HG03064 (cell line): ENCODE data around the gene ETNPPL.

Experiments used
- ATAC-seq: cut with Tn5 transposase; IDR thresholded peaks from one replicate; pipeline ENCODE4 v1.9.1; 2021; ENCODE audit warnings: low read depth; ENCODE audit not compliant: unreplicated experiment

ETNPPL gene

DNA sequence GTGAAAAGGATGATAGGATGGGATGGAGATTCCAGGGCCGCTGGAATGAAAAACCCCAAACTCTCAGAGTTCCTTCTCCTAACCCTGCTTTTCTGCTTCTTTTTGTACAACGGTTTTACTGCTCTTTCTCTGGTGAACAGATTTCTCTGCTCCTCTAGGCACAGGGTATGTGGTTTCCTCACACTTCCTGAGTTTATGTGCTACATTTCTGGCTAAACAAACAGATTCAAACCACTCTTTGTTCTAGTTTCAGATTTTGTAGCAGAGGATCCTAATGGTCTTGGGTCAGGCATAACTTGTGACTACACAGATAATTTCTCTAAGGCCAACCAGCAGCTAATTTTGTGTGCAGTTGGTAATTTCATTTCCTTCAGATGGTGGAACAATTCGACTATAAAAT lies 59.9 kb downstream of the ETNPPL start:
- ATAC-seq, result no peak

DNA sequence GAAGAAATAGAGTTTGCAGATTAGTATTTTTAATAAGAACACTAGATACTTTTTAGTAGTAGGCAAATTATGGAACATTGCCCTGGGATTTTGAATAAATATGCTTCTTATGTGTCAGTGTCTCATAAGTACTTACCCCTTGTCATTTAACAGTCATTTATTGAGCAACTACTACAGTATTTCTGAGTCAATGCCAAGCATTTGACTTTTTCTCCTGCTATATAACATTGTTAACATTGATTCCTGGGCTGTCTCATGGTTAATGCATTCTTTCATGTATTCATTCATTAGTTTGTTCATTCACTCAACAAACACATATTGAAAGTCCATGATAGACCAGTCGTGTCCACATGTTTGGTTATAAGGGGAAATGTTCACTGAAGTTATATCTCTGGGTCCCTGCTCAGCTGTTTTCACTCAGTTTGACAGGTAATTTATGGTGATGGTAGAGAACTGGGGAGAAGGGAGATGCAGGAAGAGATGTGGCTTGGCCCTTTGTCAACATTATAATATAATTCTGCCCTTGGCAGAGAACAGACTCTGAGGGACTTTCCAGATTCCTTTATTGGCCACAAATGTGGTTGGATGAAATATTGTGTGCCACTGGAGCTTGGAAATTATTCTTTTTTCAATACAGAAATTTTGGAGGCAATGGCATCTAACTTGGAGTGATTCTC lies 62.6 kb downstream of the ETNPPL start:
- no peak for ATAC-seq

DNA sequence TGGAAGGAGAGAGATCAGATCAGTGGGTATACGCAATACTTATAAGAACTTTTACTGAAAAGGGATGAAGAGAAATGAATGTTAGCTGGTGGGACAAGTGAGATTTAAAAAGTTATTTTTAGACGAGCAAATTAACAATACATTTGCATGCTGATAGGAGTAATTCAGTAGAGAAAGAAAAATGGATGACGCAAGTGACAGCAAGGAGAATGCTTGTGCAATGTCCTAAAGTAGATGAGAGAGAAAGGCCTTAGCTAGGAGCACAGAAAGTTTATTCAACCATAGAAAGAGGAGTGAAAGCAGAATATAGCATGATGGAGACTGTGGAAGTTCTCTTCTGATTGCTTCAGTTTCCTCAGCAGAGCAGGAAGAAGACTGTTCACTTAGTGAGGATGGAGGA lies 66.7 kb downstream of the ETNPPL start:
- no peak for ATAC-seq

DNA sequence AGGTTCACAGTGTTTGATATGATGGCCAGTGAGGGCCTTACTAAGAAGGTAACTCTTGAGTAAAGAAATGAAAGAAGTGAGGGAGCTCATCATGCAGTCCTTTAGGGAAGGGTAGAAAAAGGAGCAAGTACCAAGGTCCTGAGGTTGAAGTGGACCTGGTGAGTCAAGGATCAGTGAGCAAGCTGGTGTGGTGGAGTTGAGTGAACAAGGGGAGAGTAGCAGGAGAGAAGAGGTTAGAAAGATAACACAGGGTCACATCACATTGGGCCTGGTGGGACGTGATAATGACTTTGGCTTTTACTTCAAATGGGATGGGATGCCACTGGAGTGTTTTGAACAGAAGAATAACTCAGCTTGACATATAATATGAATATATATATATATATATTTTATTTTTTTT lies 67.8 kb downstream of the ETNPPL start:
- no peak for ATAC-seq

GRCh38 chr4:108694423-108694822 lies 68.4 kb downstream of the ETNPPL start:
- no peak for ATAC-seq

GRCh38 chr4:108693819-108694218 lies 69.0 kb downstream of the ETNPPL start:
- ATAC-seq, result no peak

DNA sequence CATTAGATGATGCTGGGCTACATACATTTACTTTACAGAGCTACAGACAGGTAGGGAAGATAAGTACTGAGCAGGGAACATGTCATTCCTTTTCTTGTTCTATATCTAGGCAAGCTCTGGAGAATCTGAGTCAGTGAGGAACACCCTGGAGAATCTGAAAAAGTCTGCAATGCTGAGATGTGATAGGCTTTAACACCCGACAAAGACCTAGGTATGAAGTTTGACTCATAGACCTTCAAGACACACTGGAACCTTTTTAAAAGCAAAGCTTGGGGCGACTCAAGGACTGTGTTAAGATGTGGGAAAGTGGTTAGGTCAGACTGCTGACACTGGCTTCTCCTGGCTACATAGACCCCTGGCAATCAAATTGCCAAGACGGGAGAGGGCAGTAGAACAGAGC lies 69.6 kb downstream of the ETNPPL start:
- no peak for ATAC-seq
